ENCODE results near the gene STATH. TPM values are rescaled to one million over a fixed set of nuclear protein-coding genes. Genes with fewer than 3 reads are reported as not detected.

Gene STATH
- total RNA-seq (not detected), polyA plus RNA-seq (not detected)
- long read RNA-seq, donor 1, result 0 reads
- long read RNA-seq, donor 2, result 0 reads

- no peak within 1 kb of the TSS for H3K27ac ChIP-seq
- TF ChIP-seq POLR2A (IDR thresholded peaks at IDR 0.05), result no peak
- TF ChIP-seq POLR2AphosphoS5 (IDR thresholded peaks at IDR 0.05), result no peak
- no peak for TF ChIP-seq CTCF (IDR thresholded peaks at IDR 0.05 in 8 of 11, conservative IDR thresholded peaks at IDR 0.05 in 3 of 11)
Observed at GRCh38 chr4:69995526-69996016, at the start of gene STATH. Gene STATH, plus strand, starts transcription at chr4:69995966. Its CDS starts 2,472 bp downstream, at chr4:69998438.

GRCh38 chr4:69951602-69952001 lies 44.2 kb upstream of the STATH start:
- Histone ChIP-seq H3K36me3 (no peaks in the 10 kb centered on the region), H3K27ac (no peak overlapping the region), H3K27me3 (replicated peaks in 1 of 7) (no peaks in the 10 kb centered on the region), H3K4me1 (no peaks in the 10 kb centered on the region), H3K9me3 (peaks cover 0 to 4% (median 0%) of the 10 kb centered on the region in 8 donors), H3K4me3 (no peak overlapping the region)
- WGBS, 5 donors, result 61 to 72% (median 64%) methylated on average over 3 of the region's 3 CpGs
- no peak for TF ChIP-seq CTCF (IDR thresholded peaks at IDR 0.05 in 8 of 11, conservative IDR thresholded peaks at IDR 0.05 in 3 of 11)
- no peak for TF ChIP-seq POLR2A (IDR thresholded peaks at IDR 0.05)
- TF ChIP-seq POLR2AphosphoS5 (IDR thresholded peaks at IDR 0.05), result no peak
- intact Hi-C loops (cut with DNase I; ENCODE audit: low total_unique reads), result no loop called here
- no peak for DNase-seq

More at GRCh38 chr4:69995526-69996016, at the start of gene STATH:
- H3K4me3 ChIP-seq, result no peak within 1 kb of the TSS
- DNase-seq, result no peak
- no peaks in the 10 kb centered on the region for H3K36me3 ChIP-seq
- H3K9me3 ChIP-seq, result no peaks in the 10 kb centered on the region
- no peaks in the 10 kb centered on the region for H3K27me3 ChIP-seq (replicated peaks in 1 of 7)
- intact Hi-C loops (cut with DNase I; ENCODE audit: low total_unique reads), result no loop called here
- 67 to 91% (median 74%) methylated on average over 3 of the region's 3 CpGs for WGBS, 5 donors
- H3K4me1 ChIP-seq, result no peaks in the 10 kb centered on the region

- Histone ChIP-seq H3K36me3 (no peaks in the 10 kb centered on the region), H3K4me3 (no peak overlapping the region), H3K4me1 (no peaks in the 10 kb centered on the region), H3K27me3 (replicated peaks in 1 of 7) (no peaks in the 10 kb centered on the region), H3K27ac (no peak overlapping the region), H3K9me3 (peaks cover 0 to 2% (median 0%) of the 10 kb centered on the region in 8 donors)
- intact Hi-C loops (cut with DNase I; ENCODE audit: low total_unique reads), result no loop called here
- DNase-seq, result peak; percentile 55
- WGBS, 5 donors, result 89 to 96% (median 90%) methylated on average over 1 of the region's 1 CpG
- TF ChIP-seq POLR2A (IDR thresholded peaks at IDR 0.05) (no peak), CTCF (IDR thresholded peaks at IDR 0.05 in 8 of 11, conservative IDR thresholded peaks at IDR 0.05 in 3 of 11) (no peak), POLR2AphosphoS5 (IDR thresholded peaks at IDR 0.05) (no peak)
Observed at GRCh38 chr4:69957209-69957608, 38.6 kb upstream of the STATH start.

- TF ChIP-seq POLR2A (IDR thresholded peaks at IDR 0.05) (no peak), CTCF (IDR thresholded peaks at IDR 0.05 in 8 of 11, conservative IDR thresholded peaks at IDR 0.05 in 3 of 11) (no peak), POLR2AphosphoS5 (IDR thresholded peaks at IDR 0.05) (no peak)
- peaks cover 0 to 6% (median 0%) of the 10 kb centered on the region in 8 donors for H3K9me3 ChIP-seq
- WGBS, 5 donors, result 83 to 92% (median 88%) methylated on average over 2 of the region's 2 CpGs
- H3K27me3 ChIP-seq (replicated peaks in 1 of 7), result no peaks in the 10 kb centered on the region
- intact Hi-C loops (cut with DNase I; ENCODE audit: low total_unique reads), result no loop called here
- H3K4me1 ChIP-seq, result no peaks in the 10 kb centered on the region
- H3K4me3 ChIP-seq, result no peak within 1 kb of the TSS
- H3K27ac ChIP-seq, result no peak within 1 kb of the TSS
- no peak for DNase-seq
- no peaks in the 10 kb centered on the region for H3K36me3 ChIP-seq
Observed at GRCh38 chr4:69965628-69966027, 30.1 kb upstream of the STATH start, which contains the start of gene CSN2. Gene CSN2, minus strand, starts transcription at chr4:69965728. Its CDS starts 4,733 bp downstream, at chr4:69960995.

Data from spleen (tissue), 13 donors.